SK-N-DZ (cell line): ENCODE measurements around the gene MYOF. TPM values are rescaled to one million over a fixed set of nuclear protein-coding genes. Genes with fewer than 3 reads are reported as not detected.
A peak's percentile ranks its signal among the peaks of the same experiment; 100 is the strongest.

Source experiments
- DNase-seq: peaks from one replicate; pipeline ENCODE4 v3.0.0-alpha.2; 2015; ENCODE audit warnings: low spot score
- polyA plus RNA-seq, 2 experiments: library from polyadenylated mRNA; depleted of rRNA; stranded (reverse); fragments of >200 nt; gene quantifications; 2 replicates each; pipeline ENCODE4 v1.2.3, GENCODE V29; 2014

MYOF gene, protein sequence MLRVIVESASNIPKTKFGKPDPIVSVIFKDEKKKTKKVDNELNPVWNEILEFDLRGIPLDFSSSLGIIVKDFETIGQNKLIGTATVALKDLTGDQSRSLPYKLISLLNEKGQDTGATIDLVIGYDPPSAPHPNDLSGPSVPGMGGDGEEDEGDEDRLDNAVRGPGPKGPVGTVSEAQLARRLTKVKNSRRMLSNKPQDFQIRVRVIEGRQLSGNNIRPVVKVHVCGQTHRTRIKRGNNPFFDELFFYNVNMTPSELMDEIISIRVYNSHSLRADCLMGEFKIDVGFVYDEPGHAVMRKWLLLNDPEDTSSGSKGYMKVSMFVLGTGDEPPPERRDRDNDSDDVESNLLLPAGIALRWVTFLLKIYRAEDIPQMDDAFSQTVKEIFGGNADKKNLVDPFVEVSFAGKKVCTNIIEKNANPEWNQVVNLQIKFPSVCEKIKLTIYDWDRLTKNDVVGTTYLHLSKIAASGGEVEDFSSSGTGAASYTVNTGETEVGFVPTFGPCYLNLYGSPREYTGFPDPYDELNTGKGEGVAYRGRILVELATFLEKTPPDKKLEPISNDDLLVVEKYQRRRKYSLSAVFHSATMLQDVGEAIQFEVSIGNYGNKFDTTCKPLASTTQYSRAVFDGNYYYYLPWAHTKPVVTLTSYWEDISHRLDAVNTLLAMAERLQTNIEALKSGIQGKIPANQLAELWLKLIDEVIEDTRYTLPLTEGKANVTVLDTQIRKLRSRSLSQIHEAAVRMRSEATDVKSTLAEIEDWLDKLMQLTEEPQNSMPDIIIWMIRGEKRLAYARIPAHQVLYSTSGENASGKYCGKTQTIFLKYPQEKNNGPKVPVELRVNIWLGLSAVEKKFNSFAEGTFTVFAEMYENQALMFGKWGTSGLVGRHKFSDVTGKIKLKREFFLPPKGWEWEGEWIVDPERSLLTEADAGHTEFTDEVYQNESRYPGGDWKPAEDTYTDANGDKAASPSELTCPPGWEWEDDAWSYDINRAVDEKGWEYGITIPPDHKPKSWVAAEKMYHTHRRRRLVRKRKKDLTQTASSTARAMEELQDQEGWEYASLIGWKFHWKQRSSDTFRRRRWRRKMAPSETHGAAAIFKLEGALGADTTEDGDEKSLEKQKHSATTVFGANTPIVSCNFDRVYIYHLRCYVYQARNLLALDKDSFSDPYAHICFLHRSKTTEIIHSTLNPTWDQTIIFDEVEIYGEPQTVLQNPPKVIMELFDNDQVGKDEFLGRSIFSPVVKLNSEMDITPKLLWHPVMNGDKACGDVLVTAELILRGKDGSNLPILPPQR (N-terminal part only)
- polyA plus RNA-seq (2014; cell fraction: cytosol; rRNA removed) = 0.50 and 1.1 TPM in 2 replicates
- polyA plus RNA-seq (2014; cell fraction: nucleus; rRNA removed) = 1.4 and 2.2 TPM in 2 replicates

DNA sequence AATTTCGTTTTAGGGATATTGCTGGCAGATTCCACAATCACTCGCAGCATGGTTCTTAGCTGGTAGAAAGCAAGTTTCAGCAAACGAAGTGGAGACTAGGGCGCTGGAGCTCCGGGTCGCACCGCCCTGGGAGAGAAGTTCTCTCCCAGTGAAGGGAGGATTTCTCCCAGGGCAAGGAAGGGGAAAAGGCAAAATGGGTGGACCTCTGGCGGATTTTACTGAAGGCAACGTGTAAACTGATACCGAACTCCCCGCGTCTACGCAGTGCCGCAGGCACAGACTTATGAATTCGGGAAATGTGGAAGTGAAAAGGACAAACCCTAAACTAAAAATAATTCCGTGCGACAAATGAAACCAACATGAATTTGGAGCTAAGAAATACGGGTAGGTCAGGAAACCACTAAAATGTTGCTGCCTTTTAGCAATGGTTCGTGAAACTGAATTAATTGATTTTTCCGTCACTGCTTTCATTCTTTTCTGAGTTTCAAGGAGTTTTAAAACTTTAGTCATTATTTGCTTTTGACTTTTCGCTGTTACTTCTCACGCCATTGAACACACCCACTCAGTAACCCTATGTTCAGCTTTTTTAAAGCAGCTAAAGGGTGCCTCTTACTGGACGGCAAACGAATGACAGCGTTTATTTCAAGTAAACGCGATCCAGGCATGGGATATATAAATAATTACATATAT lies at the start of gene MYOF:
Gene MYOF (minus strand): TSS at position 190 of the 690 bp plus-strand sequence. CDS start 140 bp downstream, at position 50.
- DNase-seq = peak; percentile 32

DNA sequence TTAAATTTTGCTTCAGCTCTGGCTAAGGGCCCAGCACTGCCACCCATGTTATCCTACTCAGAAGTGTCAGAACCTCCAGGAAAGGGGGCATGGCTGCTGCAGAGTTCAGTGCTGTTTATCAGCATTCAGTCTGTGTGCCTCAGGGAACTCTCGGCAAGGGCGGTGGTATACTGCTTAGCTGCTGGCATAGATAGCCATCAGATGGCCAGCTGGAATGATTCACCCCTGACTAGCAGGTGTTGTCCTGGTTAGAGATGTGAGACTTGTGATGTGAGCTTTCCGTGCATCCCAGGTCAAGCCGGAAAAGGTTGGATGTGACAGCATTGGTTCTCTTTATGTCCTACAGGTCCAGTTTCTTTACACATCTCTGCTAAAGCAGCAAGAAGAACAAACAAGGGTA lies 36.4 kb upstream of the MYOF start:
- DNase-seq = no peak

DNA sequence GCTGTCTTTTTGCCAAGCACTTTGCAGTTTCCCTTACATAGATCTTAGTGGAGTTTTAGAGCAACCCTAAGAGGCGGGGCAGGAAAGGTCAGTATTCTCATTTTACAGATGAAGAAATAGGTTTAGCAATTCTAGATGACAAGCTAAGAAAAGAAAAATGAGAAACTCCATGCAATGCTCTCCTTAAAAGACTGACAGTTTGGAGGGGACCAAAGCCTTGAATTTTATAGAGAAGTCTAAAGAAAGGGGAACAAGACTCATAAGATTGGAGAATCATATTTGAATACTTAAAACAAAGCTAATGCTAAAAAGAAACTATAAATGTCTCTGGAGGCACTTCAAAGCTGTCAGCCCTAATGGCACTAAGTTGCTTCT lies 33.9 kb upstream of the MYOF start:
- DNase-seq = no peak

DNA sequence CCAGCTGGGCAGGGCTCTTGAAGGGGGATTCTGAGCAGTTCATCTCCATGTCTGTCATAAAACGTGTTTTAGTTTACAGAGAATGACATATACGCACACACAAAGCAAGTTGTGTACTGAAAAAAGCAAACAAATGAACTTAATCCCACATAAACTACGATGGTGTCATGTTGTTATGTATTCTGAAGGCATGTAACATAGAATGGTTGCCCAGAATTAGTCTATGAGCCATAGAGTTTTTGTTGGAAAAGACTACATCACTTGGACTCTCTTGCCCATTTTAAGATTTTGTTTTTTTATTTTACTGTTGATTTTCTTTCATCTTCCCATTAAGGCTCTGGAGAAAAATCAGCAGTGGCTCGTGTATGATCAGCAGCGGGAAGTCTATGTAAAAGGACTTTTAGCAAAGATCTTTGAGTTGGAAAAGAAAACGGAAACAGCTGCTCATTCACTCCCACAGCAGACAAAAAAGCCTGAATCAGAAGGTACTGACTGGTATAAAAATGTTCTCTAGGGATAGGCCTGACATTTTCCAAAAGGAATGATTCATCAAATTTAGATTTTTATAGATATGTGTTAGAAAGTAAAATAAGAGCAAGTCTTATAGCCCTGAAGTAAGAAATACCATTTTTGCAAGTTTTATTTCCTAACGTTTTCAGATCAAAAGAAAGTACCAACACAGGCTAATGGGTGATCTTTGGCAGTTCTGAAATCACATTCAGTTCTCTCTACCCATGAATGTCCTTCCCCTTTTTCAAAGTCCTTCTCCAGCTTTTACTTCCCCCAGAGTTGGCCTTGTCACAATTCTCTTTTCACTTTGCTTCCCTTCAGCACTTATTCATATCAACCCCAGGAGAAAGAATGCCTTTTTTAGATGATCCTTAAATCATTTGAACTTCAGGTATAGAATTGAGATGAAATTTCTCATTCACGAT lies 33.2 kb upstream of the MYOF start:
- DNase-seq = no peak

DNA sequence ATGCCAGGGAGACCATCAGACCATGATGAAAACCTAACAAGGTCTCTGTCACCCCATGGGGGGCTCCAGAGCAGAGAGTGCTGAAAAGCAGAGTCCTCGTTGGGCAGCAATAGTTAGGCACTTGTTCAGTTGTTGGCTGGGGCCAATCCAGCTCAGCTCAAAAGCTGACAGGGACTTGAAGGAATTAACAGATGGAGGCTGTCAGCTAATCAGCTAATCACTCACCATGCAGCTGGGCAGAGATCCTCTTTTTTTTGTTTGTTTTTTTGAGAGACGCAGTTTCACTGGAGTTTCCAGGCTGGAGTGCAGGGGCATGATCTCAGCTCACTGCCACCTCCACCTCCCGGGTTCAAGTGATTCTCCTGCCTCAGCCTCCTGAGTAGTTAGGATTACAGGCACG lies 32.4 kb upstream of the MYOF start:
- no peak for DNase-seq

DNA sequence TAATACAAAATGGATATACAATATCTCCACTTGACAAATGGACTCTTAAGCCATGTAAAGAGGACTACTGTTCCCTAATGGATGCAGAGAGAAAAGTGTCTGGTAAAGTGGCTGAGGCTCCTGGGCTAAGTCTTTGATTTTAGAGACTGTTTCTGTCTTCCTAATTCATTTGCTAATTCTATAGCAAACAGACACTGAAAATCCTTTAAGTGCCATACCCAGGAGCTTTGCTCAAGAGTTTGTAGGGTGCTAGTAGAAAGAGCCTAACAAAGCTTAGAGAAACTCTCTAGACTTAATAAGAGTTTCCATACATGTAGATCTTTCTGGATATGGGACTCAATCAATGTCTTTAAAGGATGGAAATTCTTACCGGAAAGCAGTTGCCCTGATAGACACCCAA lies 31.0 kb upstream of the MYOF start:
- no peak for DNase-seq

DNA sequence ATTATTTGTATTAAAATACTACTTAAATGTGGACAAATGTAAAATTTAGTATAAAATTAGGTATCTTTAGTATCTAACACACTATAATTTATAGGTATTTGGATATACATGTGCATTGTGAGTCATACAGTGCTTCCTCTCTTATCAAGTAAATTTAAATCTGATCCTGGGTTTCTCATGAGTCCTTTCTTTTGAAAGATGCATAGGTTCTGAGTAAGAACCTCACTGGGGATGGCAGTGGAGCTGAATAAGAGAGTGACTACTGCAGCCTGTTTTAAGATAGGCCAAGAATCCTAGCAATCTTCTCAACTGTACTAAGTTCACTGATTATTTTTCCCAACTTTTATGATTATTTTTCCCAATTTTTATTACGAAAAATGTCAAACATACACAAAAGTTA lies 30.4 kb upstream of the MYOF start:
- no peak for DNase-seq

DNA sequence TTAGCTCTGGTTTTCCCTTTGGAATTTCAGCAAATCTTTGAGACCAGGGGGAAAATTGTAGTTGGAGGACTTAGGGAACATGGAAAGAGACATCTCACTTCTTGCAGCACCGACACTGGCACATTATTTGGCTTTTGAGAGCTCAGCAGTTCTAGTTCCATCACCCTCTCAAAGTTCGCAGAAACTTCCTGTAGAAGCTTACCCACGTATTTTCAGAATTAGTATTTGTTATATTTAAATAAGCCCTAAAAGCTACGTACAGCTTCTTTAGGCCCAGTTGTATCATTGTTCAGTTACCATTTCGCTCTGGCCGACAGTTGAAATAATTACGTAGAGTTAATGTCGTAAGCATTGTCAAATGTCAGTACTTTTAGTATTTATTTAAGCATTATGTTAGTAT lies 27.7 kb upstream of the MYOF start:
- no peak for DNase-seq

DNA sequence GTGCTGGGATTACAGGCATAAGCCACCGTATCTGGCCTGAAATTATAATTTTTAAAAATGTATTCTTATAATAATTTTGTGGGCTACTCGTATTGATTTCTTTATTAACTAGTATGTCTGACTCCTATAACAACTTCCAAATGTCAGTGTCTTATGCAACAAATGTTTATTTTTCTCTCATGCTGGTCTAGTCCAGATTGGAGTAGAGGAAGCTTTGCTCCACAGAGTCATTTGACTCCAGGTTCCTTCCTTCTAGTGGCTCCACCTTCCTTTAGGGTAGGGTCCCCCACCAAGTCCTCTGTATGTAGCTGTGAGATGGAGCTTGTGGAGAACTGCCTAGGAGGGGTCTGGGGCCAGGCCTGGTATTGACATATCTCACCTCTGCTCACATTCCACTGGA lies 22.9 kb upstream of the MYOF start:
- DNase-seq = no peak

DNA sequence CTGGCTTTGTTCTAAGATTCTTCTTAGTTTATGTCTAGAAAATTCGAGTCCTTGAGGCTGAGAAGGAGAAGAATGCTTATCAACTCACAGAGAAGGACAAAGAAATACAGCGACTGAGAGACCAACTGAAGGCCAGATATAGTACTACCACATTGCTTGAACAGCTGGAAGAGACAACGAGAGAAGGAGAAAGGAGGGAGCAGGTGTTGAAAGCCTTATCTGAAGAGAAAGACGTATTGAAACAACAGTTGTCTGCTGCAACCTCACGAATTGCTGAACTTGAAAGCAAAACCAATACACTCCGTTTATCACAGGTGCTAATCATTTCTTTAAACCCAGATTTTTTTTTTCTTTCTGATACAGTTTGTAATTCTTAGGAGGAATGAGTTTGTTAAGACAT lies 20.9 kb upstream of the MYOF start:
- DNase-seq = no peak

DNA sequence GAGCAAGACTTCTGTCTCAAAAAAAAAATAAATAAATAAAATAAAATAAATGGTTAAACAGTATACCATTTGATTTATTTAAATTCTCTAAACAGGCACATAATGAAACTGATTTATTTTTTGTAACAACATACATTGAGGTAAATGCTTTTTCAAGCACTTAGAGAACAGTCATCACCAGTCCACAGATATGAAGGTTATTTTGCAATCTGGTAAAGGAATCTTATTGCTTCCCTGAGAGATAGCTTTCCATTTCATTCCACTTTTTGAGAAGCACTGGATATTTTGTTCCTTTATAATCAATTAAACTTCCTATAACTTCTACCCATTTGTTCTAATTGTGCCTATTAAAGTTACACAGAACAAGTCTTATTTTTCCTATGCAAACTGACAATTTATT lies 19.5 kb upstream of the MYOF start:
- DNase-seq = no peak

DNA sequence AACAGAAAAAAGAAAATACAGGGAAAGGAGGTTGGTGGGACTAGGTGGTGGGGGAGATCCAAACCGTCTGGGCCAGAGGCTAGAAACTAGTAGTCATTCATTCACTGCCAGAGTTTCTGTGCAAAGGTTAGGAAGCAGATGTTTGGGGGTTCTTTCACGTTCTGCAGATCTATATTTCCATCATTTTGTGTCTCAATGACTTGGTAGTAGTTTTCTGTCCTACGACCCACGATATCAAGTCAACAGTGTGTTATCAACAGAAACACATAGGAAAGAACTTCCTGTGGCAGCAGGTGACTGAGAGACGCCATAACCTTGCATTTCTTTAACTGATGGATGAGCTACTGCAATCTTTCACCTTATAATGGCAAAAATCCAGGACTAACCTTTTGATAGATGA lies 16.0 kb upstream of the MYOF start:
- no peak for DNase-seq

DNA sequence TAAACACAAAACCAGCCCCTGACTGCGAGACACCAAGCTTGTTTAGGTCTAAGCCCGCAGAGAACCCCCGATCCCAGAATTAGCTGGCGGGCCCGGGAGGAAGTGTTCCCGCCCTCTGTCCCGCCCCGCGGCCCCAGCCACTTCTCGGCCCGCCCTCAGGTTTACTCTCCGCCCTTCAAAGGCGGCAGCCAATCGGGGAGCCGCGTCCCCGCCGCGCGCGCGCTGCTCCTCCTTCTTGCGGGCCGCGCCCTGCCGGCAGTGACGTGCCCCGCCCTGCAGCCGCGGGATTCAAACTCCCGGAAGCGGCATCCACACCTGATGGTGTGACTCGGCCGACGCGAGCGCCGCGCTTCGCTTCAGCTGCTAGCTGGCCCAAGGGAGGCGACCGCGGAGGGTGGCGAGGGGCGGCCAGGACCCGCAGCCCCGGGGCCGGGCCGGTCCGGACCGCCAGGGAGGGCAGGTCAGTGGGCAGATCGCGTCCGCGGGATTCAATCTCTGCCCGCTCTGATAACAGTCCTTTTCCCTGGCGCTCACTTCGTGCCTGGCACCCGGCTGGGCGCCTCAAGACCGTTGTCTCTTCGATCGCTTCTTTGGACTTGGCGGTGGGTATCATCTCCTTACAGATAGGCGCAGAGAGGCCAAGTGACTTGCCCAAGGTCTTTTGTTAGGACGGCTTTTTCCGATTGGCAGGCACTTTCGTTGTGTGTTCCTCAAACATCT lies 14.3 kb upstream of the MYOF start, which contains the start of gene CEP55:
Gene CEP55 (plus strand): TSS at position 291 of the 720 bp plus-strand sequence. CDS start 3,440 bp downstream, outside the sequence.
- DNase-seq = peak; percentile 90

DNA sequence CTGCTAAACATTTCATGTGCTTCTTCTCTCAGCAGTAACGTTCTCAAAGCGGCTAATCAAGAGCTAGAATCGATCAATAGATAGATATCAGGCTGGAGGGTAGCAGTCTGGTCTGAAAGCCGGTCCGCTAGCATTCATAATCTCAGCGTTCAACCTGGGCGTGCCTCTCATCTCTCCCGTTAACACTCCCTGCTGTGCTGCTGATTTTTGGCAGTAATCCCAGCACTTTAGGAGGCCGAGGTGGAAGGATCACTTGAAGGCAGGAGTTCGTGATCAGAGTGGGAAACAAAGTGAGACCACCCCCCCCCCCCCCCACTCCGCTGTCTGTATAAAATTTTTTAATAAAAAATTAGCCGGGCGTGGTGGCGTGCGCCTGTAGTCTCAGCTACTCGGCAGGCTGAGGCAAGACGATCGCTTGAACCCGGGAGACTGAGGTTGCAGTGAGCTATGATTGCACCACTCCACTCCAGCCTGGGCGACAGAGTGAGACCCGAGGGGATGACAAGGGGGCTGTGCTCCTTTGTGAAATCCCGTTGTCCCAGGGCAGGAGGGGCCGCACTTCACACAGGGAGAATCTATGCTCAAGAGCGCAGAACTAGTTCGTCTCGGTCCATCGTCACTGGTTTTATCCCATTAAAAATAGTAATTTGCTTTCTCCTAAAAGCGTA lies 13.7 kb upstream of the MYOF start:
- DNase-seq = peak; percentile 16

DNA sequence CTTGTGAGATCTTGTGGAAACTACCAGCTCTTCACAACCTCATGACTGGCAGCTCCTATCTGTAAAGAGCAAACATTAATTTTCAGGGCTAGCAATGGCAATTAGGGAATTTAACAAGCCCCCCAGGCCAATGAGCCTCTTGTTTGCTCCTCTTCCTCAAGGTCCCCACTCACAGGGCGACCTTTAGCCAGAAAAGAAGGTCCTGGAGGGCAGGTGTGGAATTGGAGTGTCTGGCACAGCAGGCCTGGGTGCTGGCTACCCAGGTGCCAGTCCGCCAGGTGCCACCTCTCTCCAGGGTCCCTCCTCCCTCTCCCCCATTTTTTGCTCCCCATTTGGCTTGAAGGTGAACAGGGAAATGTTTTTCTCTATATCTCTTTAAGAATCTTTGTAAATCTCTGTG lies 12.4 kb upstream of the MYOF start:
- DNase-seq = no peak

DNA sequence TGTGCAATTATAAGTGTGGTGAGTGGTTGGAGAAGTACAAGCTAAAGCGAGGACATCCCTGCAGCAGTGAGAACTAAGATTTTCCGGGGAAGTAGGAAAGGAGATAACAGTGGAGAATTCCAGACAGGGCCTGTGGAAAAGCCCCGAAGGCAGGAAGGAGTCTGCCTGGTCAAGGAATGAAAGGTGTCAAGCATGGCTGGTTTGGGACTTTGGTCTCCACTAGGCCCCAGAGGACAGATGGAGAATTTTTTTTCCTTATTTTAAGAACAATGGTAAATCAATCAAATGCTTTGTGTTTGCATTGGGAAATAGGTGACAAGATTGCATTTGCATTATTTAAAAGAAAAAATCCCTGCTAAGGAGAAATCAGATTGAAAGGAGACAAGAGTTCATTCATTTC lies 11.0 kb upstream of the MYOF start:
- no peak for DNase-seq

DNA sequence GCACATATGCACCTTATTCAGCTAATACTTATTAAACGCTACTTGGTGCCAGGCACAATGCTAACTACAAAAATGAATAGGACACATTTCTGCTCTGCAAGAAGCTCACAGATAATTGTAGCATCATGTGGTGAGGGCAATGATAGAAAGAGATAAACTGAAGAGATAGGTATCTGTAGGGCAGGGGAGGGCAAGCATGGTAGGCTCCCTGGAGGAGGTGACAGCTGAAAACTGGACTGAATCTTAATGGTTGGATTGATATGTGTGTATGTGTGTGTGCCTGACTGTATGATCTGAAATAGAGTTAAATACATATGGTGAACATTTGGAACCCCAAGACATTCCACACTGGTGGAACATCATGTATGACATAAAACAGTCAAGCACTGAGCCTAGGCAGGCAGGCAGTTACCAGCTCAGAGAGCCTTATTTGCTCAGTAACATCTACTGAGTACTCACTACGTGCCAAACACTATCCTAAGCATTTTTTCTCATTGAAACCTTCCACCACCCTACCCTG lies 9.5 kb upstream of the MYOF start:
- no peak for DNase-seq

DNA sequence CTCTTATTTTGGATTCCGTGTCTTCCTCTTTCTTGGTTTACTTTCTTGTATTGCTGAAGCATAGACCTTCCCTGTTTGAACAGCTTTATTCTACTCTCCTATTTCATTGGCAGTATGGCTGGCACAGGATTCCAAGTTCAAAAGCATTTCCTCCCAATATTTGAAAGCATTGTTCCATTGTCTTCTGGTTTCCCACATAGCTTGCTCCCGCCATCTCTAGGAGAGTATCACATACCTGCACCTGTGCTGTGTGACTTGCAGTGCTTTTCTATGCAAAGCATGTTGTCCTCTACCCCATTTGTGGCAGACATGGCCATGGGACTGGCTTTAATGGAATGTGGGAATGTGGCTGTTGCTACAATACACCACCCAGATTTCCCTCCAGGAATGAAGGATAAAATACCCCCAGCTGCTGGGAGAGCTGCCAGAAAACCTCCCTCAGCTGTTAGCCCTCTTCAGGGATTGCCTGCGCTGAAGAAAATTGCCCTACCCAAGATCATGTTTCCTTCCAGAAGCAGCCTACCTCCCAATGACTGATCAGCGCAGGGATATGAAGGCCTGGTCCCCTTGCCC lies 6.9 kb upstream of the MYOF start:
- DNase-seq = no peak
